Kidney epithelial cell (primary cell): ENCODE measurements around the gene CDK19. TPM values are rescaled to one million over a fixed set of nuclear protein-coding genes. Genes with fewer than 3 reads are reported as not detected.
"Not testable (repeated sequence)": the region's sequence is repeated elsewhere in the genome, so short reads cannot be mapped to it uniquely, and the experiment has no call there.

Source experiments
- DNase-seq: peaks from one replicate; pipeline ENCODE4 v3.0.0-alpha.2; 2010; ENCODE audit warnings: low read depth
- H3K27me3 ChIP-seq: 2 replicates; pipeline ENCODE4 v1.6.0; 2011; ENCODE audit warnings: low read length; ENCODE audit not compliant: control insufficient read depth, insufficient read depth
- H3K36me3 ChIP-seq: 2 replicates; pipeline ENCODE4 v1.5.1; 2011; ENCODE audit warnings: low read length; ENCODE audit not compliant: control insufficient read depth, insufficient read depth
- H3K4me3 ChIP-seq: 2 replicates; pipeline ENCODE4 v1.5.1; 2011; ENCODE audit warnings: low read depth, mild to moderate bottlenecking, control low read depth, low read length
- total RNA-seq: library from RNA; depleted of rRNA; stranded (reverse); fragments of >200 nt; gene quantifications from 2 replicates; pipeline ENCODE4 v1.2.3, GENCODE V29; 2015
- TF ChIP-seq, protein P1 (sequence below): IDR thresholded peaks from 2 replicates; pipeline ENCODE4 v1.5.1; 2011; ENCODE audit warnings: mild to moderate bottlenecking, moderate library complexity, low read length, control low read depth, inconsistent platforms; ENCODE audit not compliant: insufficient read depth, poor library complexity, severe bottlenecking

CDK19 gene
- total RNA-seq, 1 donor from 2014 or later, result 17.6 TPM

DNA sequence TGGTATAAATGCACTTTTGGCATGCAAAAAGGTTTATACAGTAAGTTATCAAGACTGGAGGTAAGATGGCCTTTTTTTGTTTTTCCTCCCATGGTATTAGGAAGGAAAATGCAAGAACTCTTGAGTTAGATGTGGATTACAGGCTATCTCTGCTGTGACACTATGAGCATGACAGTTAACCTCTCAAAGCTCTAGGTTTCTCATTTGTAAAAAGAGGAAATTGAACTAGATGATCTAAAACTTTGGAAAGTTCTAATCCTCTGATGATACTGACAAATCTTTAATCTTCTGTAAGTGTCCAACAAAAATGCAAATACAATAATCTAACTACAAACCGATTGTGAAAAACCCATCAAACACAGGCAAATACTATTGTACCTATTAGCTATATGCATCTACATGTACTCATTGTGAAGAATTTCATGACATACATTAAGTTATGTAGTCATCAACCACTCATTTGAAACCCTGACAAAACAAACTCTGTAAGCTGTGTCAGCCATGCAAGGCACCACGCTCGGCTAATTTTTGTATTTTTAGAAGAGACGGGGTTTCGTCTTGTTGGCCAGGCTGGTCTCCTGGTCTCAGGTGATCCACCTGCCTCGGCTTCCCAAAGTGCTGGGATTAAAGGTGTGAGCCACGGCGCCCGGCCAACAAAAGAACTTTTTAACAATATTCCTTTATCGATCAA is 4.2 kb downstream of the CDK19 start:
- Histone ChIP-seq H3K27me3 (no peaks in the 10 kb centered on the region), H3K36me3 (no peaks in the 10 kb centered on the region), H3K4me3 (no peak overlapping the region)
- no peak for DNase-seq
- TF ChIP-seq, protein P1, sequence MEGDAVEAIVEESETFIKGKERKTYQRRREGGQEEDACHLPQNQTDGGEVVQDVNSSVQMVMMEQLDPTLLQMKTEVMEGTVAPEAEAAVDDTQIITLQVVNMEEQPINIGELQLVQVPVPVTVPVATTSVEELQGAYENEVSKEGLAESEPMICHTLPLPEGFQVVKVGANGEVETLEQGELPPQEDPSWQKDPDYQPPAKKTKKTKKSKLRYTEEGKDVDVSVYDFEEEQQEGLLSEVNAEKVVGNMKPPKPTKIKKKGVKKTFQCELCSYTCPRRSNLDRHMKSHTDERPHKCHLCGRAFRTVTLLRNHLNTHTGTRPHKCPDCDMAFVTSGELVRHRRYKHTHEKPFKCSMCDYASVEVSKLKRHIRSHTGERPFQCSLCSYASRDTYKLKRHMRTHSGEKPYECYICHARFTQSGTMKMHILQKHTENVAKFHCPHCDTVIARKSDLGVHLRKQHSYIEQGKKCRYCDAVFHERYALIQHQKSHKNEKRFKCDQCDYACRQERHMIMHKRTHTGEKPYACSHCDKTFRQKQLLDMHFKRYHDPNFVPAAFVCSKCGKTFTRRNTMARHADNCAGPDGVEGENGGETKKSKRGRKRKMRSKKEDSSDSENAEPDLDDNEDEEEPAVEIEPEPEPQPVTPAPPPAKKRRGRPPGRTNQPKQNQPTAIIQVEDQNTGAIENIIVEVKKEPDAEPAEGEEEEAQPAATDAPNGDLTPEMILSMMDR, result no peak

DNA sequence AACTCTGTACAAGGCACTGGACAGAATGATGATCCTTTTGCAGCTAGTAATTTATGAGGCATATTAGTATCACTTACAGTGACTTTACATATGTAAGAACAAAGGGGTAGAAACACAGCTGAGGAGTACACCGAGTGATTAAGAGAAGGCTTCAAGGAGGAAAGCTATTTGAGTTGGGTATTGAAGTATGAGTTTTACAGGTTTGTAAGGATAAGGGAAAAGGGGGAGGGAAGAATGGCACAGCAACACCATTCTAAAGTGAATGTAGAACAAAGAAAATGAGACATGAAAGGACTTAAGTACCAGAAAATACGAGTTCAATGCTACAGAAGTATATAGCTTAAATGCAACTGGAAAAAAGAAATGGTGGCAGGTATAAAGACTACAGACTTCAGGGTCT is 5.5 kb downstream of the CDK19 start:
- TF ChIP-seq, protein P1, result no peak
- Histone ChIP-seq H3K4me3 (no peak overlapping the region), H3K36me3 (no peaks in the 10 kb centered on the region), H3K27me3 (no peaks in the 10 kb centered on the region)
- DNase-seq, result no peak

DNA sequence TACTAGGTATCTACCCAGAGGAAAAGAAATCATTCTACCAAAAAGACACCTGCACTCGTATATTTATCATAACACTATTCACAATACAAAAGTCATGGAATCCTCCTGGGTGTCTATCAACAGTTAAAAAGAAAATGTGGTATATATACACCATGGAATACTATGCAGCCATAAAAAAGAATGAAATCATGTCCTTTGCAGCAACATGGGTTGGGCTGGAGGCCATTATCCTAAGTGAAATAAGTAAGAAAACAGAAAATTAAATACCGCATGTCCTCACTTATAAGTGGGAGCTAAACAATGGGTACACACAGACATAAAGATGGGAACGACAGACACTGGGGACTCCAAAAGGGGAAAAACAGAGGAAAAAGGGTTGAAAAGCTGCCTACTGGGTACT is 13.1 kb downstream of the CDK19 start:
- not testable (repeated sequence) for H3K36me3 ChIP-seq, H3K4me3 ChIP-seq, DNase-seq, H3K27me3 ChIP-seq

DNA sequence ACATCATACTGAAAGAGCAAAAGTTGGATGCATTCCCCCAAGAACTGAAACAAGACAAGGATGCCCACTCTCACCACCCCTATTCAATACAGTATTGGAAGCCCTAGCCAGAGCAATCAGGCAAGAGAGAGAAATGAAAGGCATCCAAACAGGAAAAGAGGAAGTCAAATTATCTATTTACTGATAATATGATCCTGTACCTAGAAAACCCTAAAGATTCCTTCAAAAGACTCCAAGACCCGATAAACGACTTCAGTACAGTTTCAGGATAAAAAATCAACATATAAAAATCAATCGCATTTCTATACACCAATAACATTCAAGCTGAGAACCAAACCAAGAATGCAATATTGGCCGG is 14.5 kb downstream of the CDK19 start:
- TF ChIP-seq, protein P1, result no peak
- no peak for DNase-seq
- H3K4me3 ChIP-seq, result no peak overlapping the region

DNA sequence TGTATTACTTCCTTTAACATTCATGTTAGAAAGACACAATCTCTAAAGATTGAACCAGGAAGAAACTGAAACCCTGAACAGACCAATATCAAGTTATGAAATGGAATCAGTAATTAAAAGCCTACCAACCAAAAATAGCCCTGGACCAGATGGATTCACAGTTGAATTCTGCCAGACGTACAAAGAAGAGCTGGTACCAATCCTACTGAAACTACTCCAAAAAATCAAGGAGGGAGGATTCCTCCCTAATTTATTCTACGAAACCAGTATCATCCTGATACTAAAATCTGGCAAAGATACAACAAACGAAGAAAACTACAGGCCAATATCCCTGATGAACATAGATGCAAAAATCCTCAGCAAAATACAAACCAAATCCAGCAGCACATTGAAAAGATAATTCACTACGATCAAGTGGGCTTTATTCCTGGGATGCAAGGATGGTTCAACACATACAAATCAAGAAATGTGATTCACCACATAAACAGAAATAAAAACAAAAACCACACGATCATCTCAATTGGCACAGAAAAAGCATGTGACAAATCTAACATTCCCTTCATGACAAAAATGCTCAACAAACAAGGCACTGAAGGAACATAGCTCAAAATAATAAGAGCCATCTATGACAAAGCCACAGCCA is 15.0 kb downstream of the CDK19 start:
- Histone ChIP-seq H3K4me3 (no peak overlapping the region), H3K27me3 (no peaks in the 10 kb centered on the region), H3K36me3 (no peaks in the 10 kb centered on the region)
- TF ChIP-seq, protein P1, result no peak
- no peak for DNase-seq

More for the DNA sequence above, 14.5 kb downstream of the CDK19 start:
- Histone ChIP-seq H3K36me3 (no peaks in the 10 kb centered on the region), H3K27me3 (no peaks in the 10 kb centered on the region)

DNA sequence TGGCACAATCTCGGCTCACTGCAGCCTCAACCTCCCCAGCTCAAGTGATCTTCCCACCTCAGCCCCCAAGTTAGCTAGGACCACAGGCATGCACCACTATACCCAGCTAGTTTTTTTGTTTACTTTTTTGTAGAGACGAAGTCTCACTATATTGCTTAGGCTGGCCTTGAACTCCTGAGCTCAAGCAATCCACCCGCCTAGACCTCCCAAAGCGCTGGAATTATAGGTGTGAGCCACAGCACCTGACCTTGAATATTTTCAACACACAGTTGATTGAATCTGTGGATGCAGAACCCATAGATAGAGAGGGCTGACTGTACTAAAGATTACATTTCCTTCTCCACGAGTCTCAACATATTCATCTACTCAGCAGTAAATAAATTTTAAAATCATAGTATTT is 15.6 kb downstream of the CDK19 start:
- TF ChIP-seq, protein P1, result no peak
- Histone ChIP-seq H3K4me3 (no peak overlapping the region), H3K36me3 (no peaks in the 10 kb centered on the region), H3K27me3 (no peaks in the 10 kb centered on the region)
- no peak for DNase-seq
